Uterus (tissue), 2 donors: ENCODE results near the gene SUPT3H.

Experiments
- POLR2A ChIP-seq, 2 donors: fragments of 450-650 bp; IDR thresholded peaks; one replicate each; pipeline ENCODE4 v1.6.1; 2016; ENCODE audit warnings: antibody characterized with exemption in 2 of 2, mild to moderate bottlenecking in 1 of 2, moderate library complexity in 1 of 2
- TF ChIP-seq, protein P1 (sequence below), 4 experiments: fragments of 200-600 bp in 2 of 4; fragments of 450-650 bp in 2 of 4; sonication (generic) in 2 of 4; IDR thresholded peaks; one replicate each; pipeline ENCODE4 v1.5.1; 2016 to 2019; ENCODE audit warnings: antibody characterized with exemption in 4 of 4, mild to moderate bottlenecking in 2 of 4, moderate library complexity in 1 of 4

GRCh38 chr6:45104429-45104828 lies 273.3 kb downstream of the SUPT3H start:
- TF ChIP-seq, protein P1, sequence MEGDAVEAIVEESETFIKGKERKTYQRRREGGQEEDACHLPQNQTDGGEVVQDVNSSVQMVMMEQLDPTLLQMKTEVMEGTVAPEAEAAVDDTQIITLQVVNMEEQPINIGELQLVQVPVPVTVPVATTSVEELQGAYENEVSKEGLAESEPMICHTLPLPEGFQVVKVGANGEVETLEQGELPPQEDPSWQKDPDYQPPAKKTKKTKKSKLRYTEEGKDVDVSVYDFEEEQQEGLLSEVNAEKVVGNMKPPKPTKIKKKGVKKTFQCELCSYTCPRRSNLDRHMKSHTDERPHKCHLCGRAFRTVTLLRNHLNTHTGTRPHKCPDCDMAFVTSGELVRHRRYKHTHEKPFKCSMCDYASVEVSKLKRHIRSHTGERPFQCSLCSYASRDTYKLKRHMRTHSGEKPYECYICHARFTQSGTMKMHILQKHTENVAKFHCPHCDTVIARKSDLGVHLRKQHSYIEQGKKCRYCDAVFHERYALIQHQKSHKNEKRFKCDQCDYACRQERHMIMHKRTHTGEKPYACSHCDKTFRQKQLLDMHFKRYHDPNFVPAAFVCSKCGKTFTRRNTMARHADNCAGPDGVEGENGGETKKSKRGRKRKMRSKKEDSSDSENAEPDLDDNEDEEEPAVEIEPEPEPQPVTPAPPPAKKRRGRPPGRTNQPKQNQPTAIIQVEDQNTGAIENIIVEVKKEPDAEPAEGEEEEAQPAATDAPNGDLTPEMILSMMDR (IDR thresholded peaks at IDR 0.05) = no peak
- TF ChIP-seq POLR2A (IDR thresholded peaks at IDR 0.05) = no peak
